ENCODE results near the gene SLC16A3. TPM values are rescaled to one million over a fixed set of nuclear protein-coding genes. Genes with fewer than 3 reads are reported as not detected.

The SLC16A3 gene
- total and polyA plus RNA-seq, 2 of the 4 experiments (the other 2 are of a cell fraction) = 49.1 to 181 TPM

- TF ChIP-seq RAD21 (IDR thresholded peaks at IDR 0.05; ENCODE audit: low read length) (no peak), CEBPB (IDR thresholded peaks at IDR 0.05; ENCODE audit: low read depth, low read length) (no peak), CHD1 (IDR thresholded peaks at IDR 0.05; ENCODE audit: low read depth, low read length) (no peak)
Observed at GRCh38 chr17:82273327-82274133, 44.7 kb downstream of the SLC16A3 start, which contains the start of gene CSNK1D (continued).
